Psoas muscle (tissue), 8 donors: ENCODE data around the gene ADAMTS16. TPM values are rescaled to one million over a fixed set of nuclear protein-coding genes. Genes with fewer than 3 reads are reported as not detected.

Source experiments
- ATAC-seq, 4 donors: fragments of 200-7000 bp; cut with Tn5 transposase; one replicate each; pipeline ENCODE4 v1.9.1; 2020; ENCODE audit warnings: moderate library complexity in 3 of 4, mild to moderate bottlenecking in 2 of 4
- DNase-seq, 2 donors: peaks; one replicate each; pipeline ENCODE4 v3.0.0-alpha.2; 2020
- H3K27ac ChIP-seq: fragments of 200-600 bp; one replicate; pipeline ENCODE4 v1.8.0; 2022
- H3K27me3 ChIP-seq, 3 donors: fragments of 200-600 bp in 1 of 3; one replicate each; pipeline versions ENCODE4 v1.6.1 to v1.8.0; 2013 to 2022; ENCODE audit warnings: low read length in 2 of 3, mild to moderate bottlenecking in 2 of 3, moderate library complexity in 1 of 3; ENCODE audit not compliant: insufficient read depth in 3 of 3
- H3K36me3 ChIP-seq, 2 donors: fragments of 200-600 bp in 1 of 2; one replicate each; pipeline versions ENCODE4 v1.6.1 to v1.8.0; 2013 to 2022; ENCODE audit warnings: low read depth in 1 of 2, mild to moderate bottlenecking in 1 of 2, moderate library complexity in 1 of 2; ENCODE audit not compliant: insufficient read depth in 1 of 2
- H3K4me1 ChIP-seq: fragments of 200-600 bp; one replicate; pipeline ENCODE4 v1.8.0; 2022
- H3K4me3 ChIP-seq: fragments of 200-600 bp; one replicate; pipeline ENCODE4 v1.8.0; 2022; ENCODE audit warnings: mild to moderate bottlenecking
- H3K9me3 ChIP-seq: fragments of 200-600 bp; one replicate; pipeline ENCODE4 v1.8.0; 2022
- WGBS, 3 donors: extraction: QIAGEN DNeasy Blood & Tissue Kit; methylation state at CpG; one replicate each; pipeline versions ENCODE4 v1.1.6 to v1.1.7; 2013; 5-methylcytosine and 5-hydroxymethylcytosine counted together
- intact Hi-C, 2 donors: fragments of 100-400 bp; cut with DNase I; formaldehyde crosslinking; loops; one replicate each; pipeline versions ENCODE4 v1.11.0 to v1.14.2; 2022
- polyA plus RNA-seq, 3 donors: library from polyadenylated mRNA; stranded (reverse); fragments of 200-250 nt; gene quantifications; one replicate each; pipeline ENCODE4 v1.2.3, GENCODE V29; 2013
- total RNA-seq, 4 donors: library from RNA; stranded (reverse); fragmentation: NEBNext Ultra II Directional in 2 of 4; extraction: Animal tissue kit (Norgen Biotek cat#: 25700) in 2 of 4; gene quantifications; one replicate each; pipeline versions ENCODE4 v1.2.1 to v1.2.4, GENCODE V29; 2021 to 2023
- TF ChIP-seq, protein P1 (sequence below): fragments of 200-600 bp; IDR thresholded peaks from one replicate; pipeline ENCODE4 v1.8.0; 2022; ENCODE audit warnings: antibody characterized with exemption
- donor health status: healthy with polysubstance abuse.
- donor health status: DM: no; HTN: no; CAD: no; lungs with moderate emphysema.
- donor health status: Bipolar disorder and iron deficiency.
- donor health status: healthy.
- donor health status: DM: yes; HTN: yes; CAD: no.
- donor health status: DM: no; HTN: no; CAD: no.
- donor health status: DM: no; HTN: no; CAD: no.
- donor health status: DM: yes; HTN: yes; CAD: no.

The ADAMTS16 gene
- total and polyA plus RNA-seq, 7 donors, result 0.01 to 0.27 (median 0.06) TPM; not detected in 1

DNA sequence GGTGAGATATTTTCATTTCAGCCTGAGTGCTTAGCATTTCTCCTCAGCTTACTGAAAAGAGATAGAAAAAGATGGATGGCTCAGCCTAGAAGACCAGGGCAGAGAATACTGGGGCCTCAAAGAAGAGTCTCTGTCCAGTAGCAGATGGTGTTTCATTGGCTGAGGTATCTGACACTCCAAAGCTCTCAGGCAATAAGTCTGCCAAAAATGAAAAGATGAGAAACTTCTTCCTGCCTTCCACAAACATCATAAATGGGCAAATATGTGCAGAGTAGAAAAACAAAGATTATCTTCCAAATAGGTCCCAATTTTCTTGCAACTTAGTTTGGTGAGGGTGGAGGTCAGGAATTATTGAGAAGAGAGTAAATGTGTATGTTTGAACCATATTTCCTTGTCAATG lies 195.0 kb downstream of the ADAMTS16 start:
- Histone ChIP-seq H3K27ac (no peak overlapping the region), H3K9me3 (no peaks in the 10 kb centered on the region), H3K27me3 (no peaks in the 10 kb centered on the region), H3K36me3 (no peaks in the 10 kb centered on the region), H3K4me1 (peaks cover 31% of the 10 kb centered on the region), H3K4me3 (no peak overlapping the region)
- TF ChIP-seq, protein P1, sequence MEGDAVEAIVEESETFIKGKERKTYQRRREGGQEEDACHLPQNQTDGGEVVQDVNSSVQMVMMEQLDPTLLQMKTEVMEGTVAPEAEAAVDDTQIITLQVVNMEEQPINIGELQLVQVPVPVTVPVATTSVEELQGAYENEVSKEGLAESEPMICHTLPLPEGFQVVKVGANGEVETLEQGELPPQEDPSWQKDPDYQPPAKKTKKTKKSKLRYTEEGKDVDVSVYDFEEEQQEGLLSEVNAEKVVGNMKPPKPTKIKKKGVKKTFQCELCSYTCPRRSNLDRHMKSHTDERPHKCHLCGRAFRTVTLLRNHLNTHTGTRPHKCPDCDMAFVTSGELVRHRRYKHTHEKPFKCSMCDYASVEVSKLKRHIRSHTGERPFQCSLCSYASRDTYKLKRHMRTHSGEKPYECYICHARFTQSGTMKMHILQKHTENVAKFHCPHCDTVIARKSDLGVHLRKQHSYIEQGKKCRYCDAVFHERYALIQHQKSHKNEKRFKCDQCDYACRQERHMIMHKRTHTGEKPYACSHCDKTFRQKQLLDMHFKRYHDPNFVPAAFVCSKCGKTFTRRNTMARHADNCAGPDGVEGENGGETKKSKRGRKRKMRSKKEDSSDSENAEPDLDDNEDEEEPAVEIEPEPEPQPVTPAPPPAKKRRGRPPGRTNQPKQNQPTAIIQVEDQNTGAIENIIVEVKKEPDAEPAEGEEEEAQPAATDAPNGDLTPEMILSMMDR, result no peak
- no peak for ATAC-seq
- intact Hi-C loops, result no loop called here
- no peak for DNase-seq

GRCh38 chr5:5335700-5336264 lies 195.7 kb downstream of the ADAMTS16 start:
- Histone ChIP-seq H3K4me3 (no peak overlapping the region), H3K4me1 (peaks cover 38% of the 10 kb centered on the region), H3K9me3 (no peaks in the 10 kb centered on the region), H3K27ac (no peak overlapping the region), H3K27me3 (no peaks in the 10 kb centered on the region), H3K36me3 (no peaks in the 10 kb centered on the region)
- WGBS, 3 donors, result 38 to 49% (median 41%) methylated on average over 4 of the region's 4 CpGs
- DNase-seq (no peak), ATAC-seq (no peak)
- intact Hi-C loops, result no loop called here
- TF ChIP-seq, protein P1, result no peak

GRCh38 chr5:5339257-5339656 lies 199.1 kb downstream of the ADAMTS16 start:
- Histone ChIP-seq H3K27ac (no peak overlapping the region), H3K4me3 (no peak overlapping the region), H3K27me3 (no peaks in the 10 kb centered on the region), H3K36me3 (no peaks in the 10 kb centered on the region), H3K9me3 (no peaks in the 10 kb centered on the region), H3K4me1 (peaks cover 27% of the 10 kb centered on the region)
- DNase-seq (no peak), ATAC-seq (no peak)
- intact Hi-C loops, result no loop called here
- TF ChIP-seq, protein P1, result no peak
- 97 to 99% (median 98%) methylated on average over 4 of the region's 4 CpGs for WGBS, 3 donors

DNA sequence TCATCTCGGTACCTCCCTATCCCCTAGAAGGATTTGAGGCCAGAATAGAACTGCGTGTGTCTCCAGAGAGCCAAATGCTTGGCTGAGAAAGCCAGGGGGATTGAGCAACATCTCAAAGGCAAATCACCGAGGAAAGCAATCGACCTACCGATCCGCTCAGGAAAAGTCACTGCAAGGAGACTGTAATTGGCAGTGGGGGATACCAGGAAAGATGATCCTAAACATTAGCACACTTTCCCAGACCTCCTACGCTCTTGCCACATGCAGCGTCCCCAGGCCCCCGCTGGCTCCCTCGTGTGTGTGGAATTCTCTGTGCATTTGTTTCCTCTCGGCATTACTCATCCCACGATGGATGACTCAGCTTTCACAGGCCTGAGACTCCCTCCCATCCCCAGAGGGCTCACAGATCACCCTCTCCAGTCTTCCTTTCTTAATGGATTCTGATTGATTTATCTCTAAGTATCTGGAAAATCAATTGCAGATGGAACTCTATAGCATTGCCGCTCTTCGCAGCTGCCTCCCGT lies 200.1 kb downstream of the ADAMTS16 start:
- peak; percentile 87 to 90 for DNase-seq
- TF ChIP-seq, protein P1, result peak; percentile 54
- peak; percentile 97 to 99 (median 98) for ATAC-seq
- Histone ChIP-seq H3K27me3 (no peaks in the 10 kb centered on the region), H3K4me3 (no peak overlapping the region), H3K36me3 (no peaks in the 10 kb centered on the region), H3K9me3 (no peaks in the 10 kb centered on the region), H3K27ac (peak overlapping the region; percentile 57), H3K4me1 (peaks cover 37% of the 10 kb centered on the region)
- WGBS, 3 donors, result 19 to 31% (median 20%) methylated on average over 15 of the region's 15 CpGs
- intact Hi-C loops, result loop anchor here in 1 of 2 donors (2.0 to 5.0 kb wide), 3 partner anchors 23 to 198 kb away; partner anchors contain the start of gene ADAMTS16
